SKM-1 treated with dmso at 0.1 percent for 144 hours (cell line): Measurements from ENCODE around the gene GALM.
"Not testable (repeated sequence)": the region's sequence is repeated elsewhere in the genome, so short reads cannot be mapped to it uniquely, and the experiment has no call there.

Source experiments
- DNase-seq: peaks from one replicate; lab custom pipeline; 2025; ENCODE audit not compliant: unreplicated experiment; lab: John Stamatoyannopoulos, UW

Gene GALM

GRCh38 chr2:38676681-38677080, 10.8 kb downstream of the GALM start:
- no peak for DNase-seq

GRCh38 chr2:38680868-38681267, 15.0 kb downstream of the GALM start:
- not testable (repeated sequence) for DNase-seq

GRCh38 chr2:38682008-38682575, 16.2 kb downstream of the GALM start:
- DNase-seq, result no peak

- DNase-seq, result not testable (repeated sequence)
Observed at GRCh38 chr2:38682620-38683019, 16.7 kb downstream of the GALM start.

GRCh38 chr2:38683766-38684165, 17.9 kb downstream of the GALM start:
- DNase-seq, result no peak

GRCh38 chr2:38685116-38685735, 19.3 kb downstream of the GALM start:
- no peak for DNase-seq

GRCh38 chr2:38690499-38691420, 24.8 kb downstream of the GALM start:
- DNase-seq, result no peak

GRCh38 chr2:38691994-38692393, 26.1 kb downstream of the GALM start:
- no peak for DNase-seq

GRCh38 chr2:38692636-38693318, 26.9 kb downstream of the GALM start:
- no peak for DNase-seq

- no peak for DNase-seq
Observed at GRCh38 chr2:38697116-38697840, 31.4 kb downstream of the GALM start.

GRCh38 chr2:38698467-38699003, 32.6 kb downstream of the GALM start:
- DNase-seq, result no peak

GRCh38 chr2:38700113-38700785, 34.3 kb downstream of the GALM start:
- DNase-seq, result no peak

- no peak for DNase-seq
Observed at GRCh38 chr2:38700881-38701458, 35.1 kb downstream of the GALM start.

GRCh38 chr2:38701542-38701941, 35.6 kb downstream of the GALM start:
- DNase-seq, result no peak

- no peak for DNase-seq
Observed at GRCh38 chr2:38702413-38702812, 36.5 kb downstream of the GALM start.

GRCh38 chr2:38703336-38703735, 37.4 kb downstream of the GALM start:
- not testable (repeated sequence) for DNase-seq

GRCh38 chr2:38704664-38705063, 38.8 kb downstream of the GALM start:
- DNase-seq, result no peak

GRCh38 chr2:38706846-38707345, 41.0 kb downstream of the GALM start:
- DNase-seq, result no peak

- DNase-seq, result not testable (repeated sequence)
Observed at GRCh38 chr2:38708491-38708890, 42.6 kb downstream of the GALM start.
